GM23338 (cell line): ENCODE measurements around the gene WNT9A. TPM values are rescaled to one million over a fixed set of nuclear protein-coding genes. Genes with fewer than 3 reads are reported as not detected.

ENCODE experiments used
- ATAC-seq: fragments of 200-7000 bp; cut with Tn5 transposase; 3 replicates; pipeline ENCODE4 v1.9.1; 2020
- DNase-seq: peaks from one replicate; pipeline ENCODE4 v3.0.0-alpha.2; 2015; ENCODE audit warnings: low spot score
- H2AFZ ChIP-seq: fragments of 200-600 bp; sonication (generic); 2 replicates; pipeline ENCODE4 v1.8.0; 2016; ENCODE audit warnings: antibody characterized with exemption, mild to moderate bottlenecking, moderate library complexity
- H3F3A ChIP-seq: fragments of 200-600 bp; sonication (generic); replicated peaks from 2 replicates; pipeline ENCODE4 v1.8.0; 2017; ENCODE audit warnings: antibody characterized with exemption, mixed run types, low read depth
- H3K27ac ChIP-seq: fragments of 200-600 bp; sonication (generic); 2 replicates; pipeline ENCODE4 v1.6.1; 2016; ENCODE audit warnings: low read depth
- H3K27me3 ChIP-seq: fragments of 200-600 bp; sonication (generic); 2 replicates; pipeline ENCODE4 v1.8.0; 2016; ENCODE audit warnings: mild to moderate bottlenecking, mixed run types, moderate library complexity; ENCODE audit not compliant: insufficient read depth
- H3K36me3 ChIP-seq: fragments of 200-600 bp; sonication (generic); 2 replicates; pipeline ENCODE4 v1.8.0; 2016; ENCODE audit warnings: mild to moderate bottlenecking; ENCODE audit not compliant: insufficient read depth
- H3K4me1 ChIP-seq: fragments of 200-600 bp; sonication (generic); 2 replicates; pipeline ENCODE4 v1.8.0; 2016; ENCODE audit warnings: mild to moderate bottlenecking, moderate library complexity; ENCODE audit not compliant: insufficient read depth
- H3K4me2 ChIP-seq: fragments of 200-600 bp; sonication (generic); 2 replicates; pipeline ENCODE4 v1.7.1; 2017; ENCODE audit warnings: mixed run types
- H3K4me3 ChIP-seq: fragments of 200-600 bp; sonication (generic); 2 replicates; pipeline ENCODE4 v1.6.1; 2016; ENCODE audit warnings: mixed run types
- H3K79me2 ChIP-seq: fragments of 200-600 bp; sonication (generic); replicated peaks from 2 replicates; pipeline ENCODE4 v1.8.0; 2017; ENCODE audit warnings: mild to moderate bottlenecking; ENCODE audit not compliant: insufficient read depth
- H3K9me2 ChIP-seq: fragments of 200-600 bp; sonication (generic); 2 replicates; pipeline ENCODE4 v1.8.0; 2017; ENCODE audit not compliant: insufficient read depth
- H4K20me1 ChIP-seq: fragments of 200-600 bp; sonication (generic); replicated peaks from 2 replicates; pipeline ENCODE4 v1.8.0; 2017; ENCODE audit warnings: mild to moderate bottlenecking; ENCODE audit not compliant: insufficient read depth
- H3K27ac Mint-ChIP-seq: 2 replicates; pipeline ENCODE4 v1.8.0; 2020; ENCODE audit warnings: inconsistent platforms, mild to moderate bottlenecking, moderate library complexity, mixed read lengths
- H3K27me3 Mint-ChIP-seq: 3 replicates; pipeline ENCODE4 v1.8.0; 2022; ENCODE audit warnings: low read depth, mild to moderate bottlenecking, moderate library complexity, mixed read lengths, inconsistent platforms; ENCODE audit not compliant: insufficient read depth, poor library complexity
- H3K36me3 Mint-ChIP-seq: 3 replicates; pipeline ENCODE4 v1.8.0; 2021; ENCODE audit warnings: low read depth, mild to moderate bottlenecking, inconsistent platforms, moderate library complexity, mixed read lengths
- H3K4me1 Mint-ChIP-seq: 3 replicates; pipeline ENCODE4 v1.8.0; 2020; ENCODE audit warnings: mild to moderate bottlenecking, inconsistent platforms, mixed read lengths
- H3K4me3 Mint-ChIP-seq: 3 replicates; pipeline ENCODE4 v1.8.0; 2021; ENCODE audit warnings: moderate library complexity, mild to moderate bottlenecking, inconsistent platforms, mixed read lengths
- H3K9me3 Mint-ChIP-seq: 3 replicates; pipeline ENCODE4 v1.8.0; 2020; ENCODE audit warnings: moderate library complexity, mild to moderate bottlenecking, inconsistent platforms, mixed read lengths
- CREB1 ChIP-seq: fragments of 250-450 bp; sonication (Bioruptor Pico); IDR thresholded peaks from 2 replicates; pipeline ENCODE4 v1.5.0; 2020; ENCODE audit warnings: low read depth, mild to moderate bottlenecking, moderate library complexity
- EZH2 ChIP-seq: fragments of 200-600 bp; sonication (generic); IDR thresholded peaks from one replicate; pipeline ENCODE4 v1.8.0; 2017; ENCODE audit warnings: antibody characterized with exemption, mild to moderate bottlenecking, low read depth; ENCODE audit not compliant: unreplicated experiment
- EZH2phosphoT487 ChIP-seq: fragments of 200-600 bp; sonication (generic); IDR thresholded peaks from one replicate; pipeline ENCODE4 v1.8.1; 2018; ENCODE audit warnings: antibody characterized with exemption; ENCODE audit not compliant: unreplicated experiment
- JUNB ChIP-seq: IDR thresholded peaks from one replicate; pipeline ENCODE4 v1.6.1; 2016; ENCODE audit warnings: antibody characterized with exemption; ENCODE audit not compliant: unreplicated experiment
- NANOG ChIP-seq: IDR thresholded peaks from 2 replicates; pipeline ENCODE4 v1.6.1; 2016; ENCODE audit warnings: antibody characterized with exemption, borderline replicate concordance
- POLR2AphosphoS5 ChIP-seq: IDR thresholded peaks from 2 replicates; pipeline ENCODE4 v1.6.1; 2016; ENCODE audit warnings: antibody characterized with exemption, low read depth
- REST ChIP-seq: IDR thresholded peaks from one replicate; pipeline ENCODE4 v1.6.1; 2018; ENCODE audit warnings: antibody characterized with exemption; ENCODE audit not compliant: unreplicated experiment
- STAT1 ChIP-seq: IDR thresholded peaks from one replicate; pipeline ENCODE4 v1.6.1; 2016; ENCODE audit warnings: antibody characterized with exemption; ENCODE audit not compliant: unreplicated experiment
- ZNF114 ChIP-seq: fragments of 250-450 bp; sonication (Bioruptor Pico); IDR thresholded peaks from 2 replicates; pipeline ENCODE4 v1.5.0; 2020; ENCODE audit warnings: mild to moderate bottlenecking, moderate library complexity
- polyA plus RNA-seq: library from polyadenylated mRNA; unstranded; fragments of >200 nt; fragmentation: Nextera tagmentation; extraction: Ambion mirVana; gene quantifications from 2 replicates; pipeline ENCODE4 v1.2.1, GENCODE V29; 2016
- total RNA-seq: library from RNA; depleted of rRNA; stranded (reverse); fragments of >200 nt; shearing (Covaris generic); gene quantifications from 2 replicates; pipeline ENCODE4 v1.2.3, GENCODE V29; 2014

Gene WNT9A
- total and polyA plus RNA-seq, 2 experiments from 2014 or later, result 0.06 to 2.0 TPM

- H2AFZ ChIP-seq, result no peak overlapping the region
- H3K27ac Mint-ChIP-seq, result no peak overlapping the region
- no peak overlapping the region for H3K4me3 ChIP-seq
- no peak overlapping the region for H3K4me3 Mint-ChIP-seq
- H3K4me2 ChIP-seq, result no peak overlapping the region
- no peaks in the 10 kb centered on the region for H3K27me3 ChIP-seq
- no peaks in the 10 kb centered on the region for H3K36me3 ChIP-seq
- H3K36me3 Mint-ChIP-seq, result no peaks in the 10 kb centered on the region; the same call in 2 of the 3 replicates
- no peaks in the 10 kb centered on the region for H3K79me2 ChIP-seq
- ATAC-seq (no peak), DNase-seq (no peak)
- no peaks in the 10 kb centered on the region for H3K9me2 ChIP-seq
- H4K20me1 ChIP-seq, result no peaks in the 10 kb centered on the region
- H3K27ac ChIP-seq, result no peak overlapping the region
- no peaks in the 10 kb centered on the region for H3K9me3 Mint-ChIP-seq
- peaks cover 12% of the 10 kb centered on the region for H3K27me3 Mint-ChIP-seq
- TF ChIP-seq REST (no peak), NANOG (no peak), STAT1 (no peak), EZH2 (no peak)
- peaks cover 11% of the 10 kb centered on the region for H3K4me1 Mint-ChIP-seq
- no peaks in the 10 kb centered on the region for H3F3A ChIP-seq
- H3K4me1 ChIP-seq, result 0 out of 2 replicates have a peak, but pooled peaks cover 3% of the 10 kb centered on the region
Measured at GRCh38 chr1:227893949-227894721, 53.6 kb downstream of the WNT9A start.

DNA sequence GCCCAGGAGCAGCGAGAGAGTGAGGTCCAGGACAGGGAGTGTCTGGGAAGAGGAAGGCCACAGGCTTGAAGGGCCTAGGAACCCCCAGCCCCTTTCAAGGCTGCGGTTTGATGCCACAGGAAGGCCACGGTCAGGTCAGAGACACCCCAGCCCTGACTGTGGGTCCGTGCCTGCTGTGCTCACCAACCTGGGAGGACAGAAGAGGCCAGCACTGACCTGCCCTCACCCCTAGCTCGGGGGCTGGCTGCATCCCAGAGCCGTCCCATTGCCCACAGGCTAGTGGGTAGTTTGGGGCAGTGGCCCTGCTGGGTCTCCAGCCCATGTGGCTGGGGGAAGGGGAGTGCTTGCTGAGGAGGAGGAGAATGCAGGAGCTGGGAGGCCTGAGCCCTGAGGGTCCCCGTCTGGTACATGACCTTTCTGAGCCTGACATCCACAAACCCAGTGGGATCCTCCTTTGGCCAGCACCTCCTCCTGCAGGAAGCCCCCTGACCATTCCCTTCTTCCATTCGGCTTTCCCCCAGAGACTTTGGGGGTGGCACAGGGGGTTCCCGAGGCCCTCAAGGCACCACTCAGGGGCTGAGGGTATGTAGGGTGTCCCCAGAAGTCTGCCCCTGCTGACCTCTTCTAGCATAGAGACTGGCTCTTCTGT lies 54.3 kb downstream of the WNT9A start:
- Mint-ChIP-seq H3K4me3 (no peak overlapping the region), H3K9me3 (no peaks in the 10 kb centered on the region), H3K4me1 (peaks cover 11% of the 10 kb centered on the region), H3K27me3 (peaks cover 11% of the 10 kb centered on the region), H3K36me3 (no peaks in the 10 kb centered on the region; the same call in 2 of the 3 replicates), H3K27ac (no peak overlapping the region)
- Histone ChIP-seq H3K27ac (no peak overlapping the region), H3K4me3 (no peak overlapping the region), H3K36me3 (no peaks in the 10 kb centered on the region), H3K4me2 (no peak overlapping the region), H4K20me1 (no peaks in the 10 kb centered on the region), H3K79me2 (no peaks in the 10 kb centered on the region), H3F3A (no peaks in the 10 kb centered on the region), H3K9me2 (no peaks in the 10 kb centered on the region), H3K4me1 (0 out of 2 replicates have a peak, but pooled peaks cover 4% of the 10 kb centered on the region), H2AFZ (no peak overlapping the region), H3K27me3 (no peaks in the 10 kb centered on the region)
- ATAC-seq (no peak), DNase-seq (no peak)
- TF ChIP-seq NANOG (no peak), REST (no peak), JUNB (no peak), ZNF114 (CRISPR knock-in tag) (no peak), EZH2phosphoT487 (no peak), CREB1 (CRISPR knock-in tag) (no peak), POLR2AphosphoS5 (no peak), EZH2 (no peak)
